Epidermal melanocyte (primary cell): ENCODE data around the gene RNF220.
A peak's percentile ranks its signal among the peaks of the same experiment; 100 is the strongest.

Experiments
- DNase-seq: peaks from one replicate; pipeline ENCODE4 v3.0.0; 2011; ENCODE audit warnings: low spot score; ENCODE audit not compliant: insufficient read length

Gene RNF220

DNA sequence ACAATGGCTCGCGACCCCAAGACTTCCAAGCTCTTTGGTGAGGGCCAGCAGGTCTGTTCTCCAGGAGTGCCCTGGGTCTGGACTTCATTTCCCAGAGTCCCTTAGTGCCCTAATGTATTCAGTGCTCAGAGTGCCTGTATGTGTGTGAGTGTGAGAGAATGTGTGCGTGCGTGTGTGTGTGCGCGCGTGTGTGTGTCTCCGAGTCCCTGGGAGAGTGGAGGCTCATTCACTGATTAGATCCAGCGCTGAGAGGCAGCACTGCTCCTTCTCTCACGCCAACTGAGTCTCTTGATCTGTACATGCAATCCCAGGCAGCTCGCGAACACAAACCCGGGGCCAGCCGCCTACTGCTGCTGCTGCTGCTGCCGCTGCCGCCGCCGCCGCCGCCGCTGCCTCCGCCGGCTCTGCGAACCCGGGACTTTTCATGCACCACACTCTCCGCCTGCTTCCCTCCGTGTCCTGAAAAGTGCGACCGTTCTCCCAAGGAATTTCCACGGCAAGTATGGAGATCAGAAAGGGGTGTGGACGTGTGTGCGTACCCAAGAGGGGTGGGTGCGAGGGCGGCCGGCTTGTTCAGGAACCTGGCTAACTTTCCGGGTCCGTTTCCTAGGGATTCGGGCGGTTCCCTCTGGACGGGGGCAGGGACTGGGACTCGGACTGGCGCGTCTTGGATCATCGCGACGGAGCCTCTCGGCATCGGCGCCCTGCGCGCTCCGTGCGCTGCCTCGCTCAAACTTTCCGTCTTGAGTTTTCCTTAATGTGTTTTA is at the start of gene RNF220:
RNF220 (plus strand) TSS at position 225 of the 767 bp plus-strand sequence.
- no peak for DNase-seq

DNA sequence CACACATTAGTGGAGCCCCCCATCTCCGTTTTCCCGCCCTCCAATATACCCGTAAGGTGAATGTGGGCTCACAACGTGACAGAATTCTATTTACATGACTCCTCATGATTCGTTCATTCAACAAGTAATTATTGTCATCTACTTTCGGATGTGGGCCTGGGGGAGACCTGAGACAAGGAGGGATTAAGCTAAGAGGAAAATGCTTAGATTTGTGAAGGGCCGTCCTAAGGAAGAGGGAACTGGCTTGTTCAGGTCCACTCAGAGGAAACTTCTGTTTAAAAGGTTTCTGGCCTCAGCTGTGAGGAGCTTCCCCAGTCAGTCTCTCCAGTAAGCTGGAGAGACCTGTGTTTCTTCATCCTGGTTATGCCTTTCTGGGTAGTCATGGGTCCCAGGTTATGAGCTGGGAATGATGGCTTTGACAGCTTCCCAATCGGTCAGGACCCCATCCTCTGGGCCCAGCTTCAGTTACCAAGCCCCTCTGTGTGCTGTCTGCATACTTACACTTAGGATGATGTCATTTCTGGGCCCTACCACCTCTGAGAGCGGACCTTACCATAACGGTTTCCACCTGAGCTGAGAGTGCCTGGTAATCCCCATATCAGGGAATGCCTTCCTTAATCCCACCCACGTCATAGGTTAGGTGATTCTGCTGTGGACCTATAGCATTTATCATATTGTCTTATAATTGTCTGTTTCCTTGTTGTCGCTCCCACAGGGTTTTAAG is 49.3 kb upstream of the RNF220 start:
- no peak for DNase-seq

DNA sequence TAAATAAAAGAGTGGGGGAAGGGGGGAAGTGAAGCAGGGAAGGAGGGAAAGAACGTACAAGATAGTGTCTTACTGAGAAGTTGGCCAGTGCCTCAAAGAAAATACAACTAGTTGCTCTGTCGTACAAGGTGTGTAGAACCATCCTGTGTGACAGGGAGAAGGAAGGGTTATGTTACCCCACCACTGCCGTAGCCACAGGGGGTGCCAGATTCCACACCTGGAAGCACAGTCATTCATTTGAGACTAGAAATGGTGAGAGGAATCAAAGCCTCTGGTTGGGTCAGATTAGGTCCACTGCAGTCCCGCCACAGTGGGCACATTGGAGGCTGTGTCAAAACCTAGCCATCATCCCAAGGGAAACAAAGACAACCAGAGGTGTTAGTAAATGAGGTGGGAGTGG is 47.3 kb upstream of the RNF220 start:
- DNase-seq: no peak

DNA sequence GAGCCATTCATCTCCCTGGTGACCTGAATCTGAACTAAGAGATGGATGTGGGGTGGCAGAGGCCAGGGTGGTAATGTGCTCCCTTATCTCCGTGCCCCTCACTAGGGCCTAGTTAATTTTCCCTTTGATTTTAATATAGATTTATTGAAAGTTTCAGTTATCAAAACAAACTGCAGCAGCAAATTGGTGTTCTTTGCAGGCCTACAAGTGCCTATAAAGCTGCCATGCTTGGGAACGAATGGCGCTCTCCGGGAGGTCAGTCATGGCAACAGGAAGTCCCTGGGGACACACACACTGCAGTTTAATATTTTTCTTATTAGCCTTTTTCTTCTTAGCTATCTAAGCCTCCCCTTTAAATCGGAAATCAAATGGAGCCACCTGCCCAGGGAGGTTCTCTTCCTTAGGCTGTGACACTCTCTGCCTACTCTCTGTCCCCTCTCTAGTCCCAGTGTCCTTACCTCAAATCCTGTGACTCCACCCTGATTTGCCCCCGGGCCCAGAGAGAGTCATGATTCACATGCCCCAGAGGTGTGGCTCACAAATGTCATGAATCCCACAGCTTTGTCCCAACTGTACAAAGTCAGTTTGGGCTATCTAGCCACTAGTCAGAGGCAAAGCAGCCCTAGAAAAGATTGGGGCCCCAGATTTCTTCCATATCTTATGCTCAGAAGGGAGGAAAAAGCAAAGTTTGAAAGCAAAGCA is 45.7 kb upstream of the RNF220 start:
- DNase-seq: no peak

DNA sequence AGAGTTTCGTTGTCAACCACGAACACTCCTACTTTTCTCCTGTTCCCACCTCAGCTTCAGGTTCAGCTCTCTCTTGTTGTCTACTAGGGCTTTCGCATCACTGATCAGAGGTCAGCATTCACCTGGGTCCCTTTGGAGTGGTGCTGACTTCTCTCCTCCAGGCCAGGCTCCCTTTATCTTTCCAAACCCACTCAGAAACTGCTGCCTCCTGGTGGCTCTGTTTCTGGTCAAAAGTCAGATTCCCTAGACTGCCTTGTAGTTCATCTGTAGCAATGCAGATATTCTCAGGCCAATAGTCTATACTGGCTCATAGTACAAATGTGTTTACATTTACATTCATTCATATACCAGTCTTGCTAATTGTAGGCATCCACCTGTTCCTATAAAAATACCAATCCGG is 43.6 kb upstream of the RNF220 start:
- no peak for DNase-seq

DNA sequence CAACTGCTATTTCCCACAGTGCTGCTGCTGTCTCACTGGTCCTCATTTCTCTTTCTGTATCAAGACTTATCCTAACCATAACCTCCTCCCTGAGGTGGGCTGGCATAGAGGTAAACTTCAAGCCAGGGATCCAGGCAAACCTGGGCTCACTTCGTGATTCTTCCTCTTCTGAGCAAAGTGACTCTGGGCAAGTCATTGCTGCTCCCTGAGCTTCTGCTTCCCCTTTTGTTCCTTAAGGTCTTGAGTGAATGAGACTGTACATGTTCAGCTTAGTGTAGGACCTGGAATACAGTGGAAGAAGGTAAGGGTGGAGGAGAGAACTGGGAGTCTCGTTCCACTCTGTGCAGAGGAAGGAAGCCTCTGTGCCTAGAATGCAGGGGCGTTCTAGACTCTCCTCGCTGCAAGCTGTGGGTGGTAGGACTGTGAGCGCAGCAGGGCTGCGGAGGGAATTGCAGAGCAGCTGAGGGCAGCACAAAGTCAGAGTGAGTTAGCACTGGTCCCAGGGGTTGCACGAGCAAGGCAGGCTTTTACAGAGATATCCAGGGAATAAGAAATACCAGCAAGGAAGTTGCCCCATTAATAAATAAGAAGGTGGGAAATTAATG is 38.6 kb upstream of the RNF220 start:
- no peak for DNase-seq

DNA sequence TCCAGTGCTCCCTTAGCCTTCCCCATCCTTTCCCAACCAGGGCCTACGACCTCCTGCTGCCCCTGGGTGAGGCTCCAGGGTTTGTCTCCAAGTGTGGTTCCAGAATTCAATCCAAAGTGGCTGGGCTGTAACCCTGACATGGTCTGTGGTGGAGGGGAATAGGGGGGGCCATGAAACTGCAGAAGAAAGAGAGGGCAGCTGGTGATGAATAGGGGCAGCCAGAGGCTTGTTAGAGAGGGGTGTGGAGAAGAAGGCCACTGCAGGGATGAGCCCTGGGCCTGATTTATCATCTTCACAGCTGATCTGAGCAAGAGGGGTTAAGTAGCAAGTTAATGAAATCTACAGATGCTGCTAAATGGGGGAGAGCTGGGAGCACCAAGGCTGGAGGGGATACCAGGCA is 37.1 kb upstream of the RNF220 start:
- no peak for DNase-seq

DNA sequence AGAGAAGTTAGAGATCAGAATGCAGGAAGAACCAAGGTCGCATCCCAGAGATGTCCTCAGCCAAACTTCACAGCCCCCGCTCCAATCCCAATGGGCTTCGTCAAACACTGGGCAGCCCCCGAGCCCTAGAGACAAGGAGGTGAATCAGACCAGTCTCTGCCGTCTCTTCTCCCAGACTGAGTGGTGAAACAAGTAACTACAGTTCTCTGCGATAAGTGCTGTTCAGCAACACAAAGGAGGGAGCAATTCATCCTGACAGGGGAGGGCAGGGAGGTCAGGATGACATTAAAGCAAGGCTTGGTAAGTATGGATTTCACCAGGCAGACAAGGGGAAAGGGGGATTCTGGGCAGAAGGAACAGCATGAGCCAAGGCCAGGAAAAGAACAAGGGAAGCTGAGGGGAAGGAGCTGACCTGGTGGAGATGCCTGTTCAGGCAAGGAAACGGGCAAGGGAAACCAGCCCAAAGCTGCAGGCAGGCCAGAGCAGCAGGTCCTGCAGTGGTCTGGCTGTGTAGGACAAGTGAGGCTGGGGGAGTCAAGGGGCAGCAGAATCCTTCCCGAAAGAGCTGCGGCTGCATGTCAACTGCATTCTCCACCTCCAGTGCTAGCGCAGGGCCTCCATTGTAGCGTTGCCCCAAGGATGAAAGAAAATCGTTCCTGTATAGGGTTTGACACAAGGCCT is 36.4 kb upstream of the RNF220 start:
- no peak for DNase-seq

DNA sequence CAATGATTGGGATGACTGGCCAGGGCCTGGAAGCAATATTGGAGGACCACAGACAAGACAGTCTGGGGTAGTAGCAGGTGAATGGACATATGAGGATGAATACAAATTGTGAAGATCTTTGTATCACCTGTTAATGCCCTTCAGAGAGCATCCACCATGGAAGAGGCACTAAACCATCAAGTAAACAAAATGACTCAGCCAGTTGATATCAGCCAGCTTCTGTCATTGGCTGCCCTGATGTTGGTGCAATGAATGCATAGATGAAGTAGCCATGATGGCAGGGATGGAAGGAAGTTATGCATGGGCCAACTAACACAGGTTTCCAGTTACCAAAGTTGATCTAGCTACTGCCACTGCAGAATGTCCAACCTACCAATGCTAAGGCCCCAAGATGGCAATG is 33.8 kb upstream of the RNF220 start:
- DNase-seq: no peak

DNA sequence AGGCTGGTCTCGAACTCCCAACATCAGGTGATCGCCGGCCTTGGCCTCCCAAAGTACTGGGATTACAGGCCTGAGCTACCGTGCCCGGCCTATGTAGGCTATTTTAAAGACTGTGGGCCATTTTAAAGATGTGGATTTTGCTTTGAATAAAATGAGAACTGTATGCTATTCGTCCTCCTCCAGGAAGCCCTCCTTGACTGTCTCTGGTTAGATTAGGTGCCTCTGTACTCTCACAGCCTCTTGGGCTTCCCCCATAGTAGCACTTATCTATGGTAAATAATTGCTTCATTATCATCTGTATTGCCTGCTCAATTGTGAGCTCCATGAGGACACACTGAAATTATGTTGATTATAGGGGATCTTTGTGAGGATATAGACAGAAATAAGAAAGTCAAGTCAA is 29.5 kb upstream of the RNF220 start:
- DNase-seq: no peak

DNA sequence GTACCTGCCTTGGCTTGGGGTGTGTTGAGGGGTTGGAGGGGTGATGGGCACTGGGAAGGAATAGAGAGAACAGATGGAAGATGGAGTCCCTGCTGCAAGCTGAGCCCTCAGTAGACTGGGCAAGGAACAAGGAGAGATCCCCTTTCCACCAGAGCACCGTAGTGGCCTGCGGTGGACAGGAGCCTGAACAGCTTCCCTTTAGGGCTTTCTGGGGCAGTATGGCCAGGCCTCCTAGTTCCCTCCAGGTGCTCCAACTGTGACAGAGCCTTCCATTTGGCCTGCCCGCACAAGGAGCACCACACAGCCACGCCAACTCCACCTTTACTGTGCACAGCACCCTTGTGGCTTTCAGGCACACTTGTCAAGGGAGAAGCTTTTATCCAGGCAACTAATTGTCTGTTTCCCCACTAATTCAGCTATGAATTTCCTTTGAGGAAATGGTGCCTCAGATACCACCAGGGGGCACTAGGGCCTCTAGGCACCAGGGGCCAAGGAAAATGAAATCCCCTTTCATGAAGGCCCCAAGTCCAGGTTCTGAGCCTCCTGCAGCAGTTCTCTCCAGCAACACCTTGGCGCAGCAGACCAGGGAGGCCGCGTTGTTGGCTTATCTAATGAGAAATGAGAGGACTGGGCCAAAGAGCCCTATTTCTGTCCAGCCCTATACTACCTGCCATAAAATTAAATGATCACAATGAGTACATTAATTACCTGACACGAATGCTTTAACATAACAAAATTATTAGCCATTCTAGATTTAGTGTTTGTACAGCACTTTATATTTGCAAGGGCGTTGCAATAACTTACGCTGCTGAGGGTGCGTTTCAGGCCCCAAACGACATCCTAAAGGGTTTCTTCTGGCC is 26.9 kb upstream of the RNF220 start:
- peak; percentile 24 for DNase-seq

DNA sequence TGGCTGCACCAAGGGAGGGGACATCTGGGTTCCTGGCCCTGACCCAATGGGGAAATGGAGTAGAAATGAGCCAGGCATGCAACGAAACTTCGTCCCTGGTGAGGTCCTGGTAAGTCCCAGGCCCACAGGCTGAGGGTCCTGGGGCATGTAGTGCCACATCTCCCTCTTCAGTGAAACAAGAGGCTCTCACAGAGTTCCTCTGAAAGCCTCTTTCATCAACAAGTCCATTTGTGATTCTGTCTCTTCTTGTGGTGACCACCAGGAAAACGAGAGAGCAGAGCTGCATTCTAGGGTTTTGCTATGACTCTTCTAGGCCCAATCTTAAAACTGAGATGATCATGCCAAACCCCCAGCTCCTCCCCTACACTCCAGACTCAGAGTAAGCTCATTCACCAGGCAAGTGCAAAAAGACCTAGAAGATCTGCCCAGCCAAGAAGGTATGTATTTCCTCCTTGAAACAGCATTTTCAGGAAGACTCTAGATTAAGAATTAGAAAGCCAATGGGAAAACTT is 24.3 kb upstream of the RNF220 start:
- no peak for DNase-seq

DNA sequence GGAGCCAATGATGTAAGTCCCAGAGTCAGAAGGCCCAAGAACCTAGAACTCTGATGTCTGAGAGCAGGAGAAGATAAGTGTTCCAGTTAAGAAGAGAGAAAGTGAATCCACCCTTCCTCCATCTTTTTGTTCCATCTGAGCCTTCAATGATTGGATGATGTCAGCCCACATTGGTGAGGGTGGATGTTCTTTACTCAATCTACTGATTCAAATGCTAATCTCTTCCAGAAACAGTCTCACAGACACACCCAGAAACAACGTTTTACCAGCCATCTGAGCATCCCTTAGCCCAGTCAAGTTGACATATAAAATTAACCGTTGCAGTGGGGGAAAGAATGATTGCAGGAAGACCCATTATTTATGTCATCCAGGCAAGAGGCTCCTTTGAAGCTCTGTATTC is 16.5 kb upstream of the RNF220 start:
- DNase-seq: no peak

DNA sequence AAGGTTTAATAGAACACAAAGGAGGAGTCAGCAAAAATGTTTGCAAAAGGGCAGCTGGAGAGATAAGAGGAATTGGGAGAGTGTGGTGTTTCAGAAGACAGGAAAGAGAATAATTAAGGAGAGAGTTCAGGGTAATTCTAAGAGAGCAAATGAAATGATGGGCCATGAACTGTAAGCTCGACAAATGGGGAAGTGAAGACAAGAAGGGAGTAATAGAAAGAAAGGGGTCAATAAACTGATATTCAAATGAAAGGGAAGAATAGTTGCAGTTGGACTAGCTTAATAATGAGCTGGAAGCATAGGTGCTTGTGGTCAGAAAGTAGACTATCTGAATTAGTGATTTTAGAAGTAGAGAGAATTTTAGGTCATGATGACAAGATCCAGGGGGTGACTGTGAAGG is 15.6 kb upstream of the RNF220 start:
- DNase-seq: no peak

DNA sequence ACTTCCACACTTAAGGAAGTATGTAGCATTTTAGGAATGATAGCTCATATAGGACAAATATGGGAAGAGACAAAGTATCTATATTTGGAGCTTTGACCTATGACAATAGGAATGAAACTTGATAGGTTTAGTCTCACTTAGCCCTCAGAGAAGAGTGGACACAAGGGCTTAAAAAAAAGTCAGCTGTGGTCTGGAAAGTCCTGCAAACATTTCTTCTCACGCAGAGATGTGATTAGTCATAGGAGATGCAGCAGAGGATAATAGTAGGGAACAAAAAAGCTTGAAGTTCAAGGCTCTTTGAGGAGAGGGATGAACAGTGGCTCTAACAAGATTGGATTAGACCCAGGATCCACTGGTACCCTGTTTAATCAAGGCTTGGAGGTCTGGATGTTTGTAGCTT is 14.8 kb upstream of the RNF220 start:
- no peak for DNase-seq

DNA sequence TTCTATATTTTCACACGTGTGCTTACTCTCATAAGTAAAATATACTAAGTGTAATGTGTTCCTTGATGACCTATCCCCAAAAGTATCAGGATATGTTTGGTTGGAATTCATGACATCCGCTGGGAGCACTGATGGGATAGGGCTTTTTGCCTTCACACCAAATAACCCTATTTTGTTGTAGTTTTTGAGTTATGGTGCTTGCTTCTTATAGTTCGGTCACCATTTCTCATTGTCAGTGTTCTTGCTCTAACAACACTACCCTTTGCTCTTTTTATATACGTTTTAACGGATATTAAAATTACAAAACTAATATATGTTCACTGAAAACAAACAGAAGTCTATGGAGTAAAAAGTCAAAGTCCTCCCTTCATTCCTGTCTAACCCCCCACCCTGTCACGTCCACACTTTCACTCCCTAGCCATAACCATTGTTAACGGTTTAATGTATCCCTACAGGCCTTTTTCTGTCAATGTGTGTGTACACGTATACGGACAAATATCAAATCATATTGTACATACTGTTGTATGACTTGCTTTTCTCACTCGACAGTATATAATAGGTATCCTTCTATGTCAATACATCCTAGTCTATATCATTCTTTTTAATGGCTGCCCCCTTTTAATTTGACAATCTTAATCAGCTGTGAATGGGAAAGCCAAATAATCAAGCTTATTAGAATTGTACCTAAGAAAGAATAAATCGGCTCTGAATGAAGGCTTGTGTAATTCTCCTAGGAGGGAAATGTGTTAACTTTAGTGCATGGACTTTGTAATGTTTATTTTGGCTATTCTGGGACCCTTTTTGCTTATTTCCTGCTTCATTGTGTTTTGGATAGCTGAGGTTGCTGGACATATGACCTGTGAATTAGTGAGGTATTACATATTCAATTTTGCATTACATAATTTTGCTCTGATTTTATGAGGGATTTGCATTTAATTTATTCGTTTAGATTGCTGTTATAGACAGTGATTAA is 3.5 kb upstream of the RNF220 start:
- DNase-seq: no peak

DNA sequence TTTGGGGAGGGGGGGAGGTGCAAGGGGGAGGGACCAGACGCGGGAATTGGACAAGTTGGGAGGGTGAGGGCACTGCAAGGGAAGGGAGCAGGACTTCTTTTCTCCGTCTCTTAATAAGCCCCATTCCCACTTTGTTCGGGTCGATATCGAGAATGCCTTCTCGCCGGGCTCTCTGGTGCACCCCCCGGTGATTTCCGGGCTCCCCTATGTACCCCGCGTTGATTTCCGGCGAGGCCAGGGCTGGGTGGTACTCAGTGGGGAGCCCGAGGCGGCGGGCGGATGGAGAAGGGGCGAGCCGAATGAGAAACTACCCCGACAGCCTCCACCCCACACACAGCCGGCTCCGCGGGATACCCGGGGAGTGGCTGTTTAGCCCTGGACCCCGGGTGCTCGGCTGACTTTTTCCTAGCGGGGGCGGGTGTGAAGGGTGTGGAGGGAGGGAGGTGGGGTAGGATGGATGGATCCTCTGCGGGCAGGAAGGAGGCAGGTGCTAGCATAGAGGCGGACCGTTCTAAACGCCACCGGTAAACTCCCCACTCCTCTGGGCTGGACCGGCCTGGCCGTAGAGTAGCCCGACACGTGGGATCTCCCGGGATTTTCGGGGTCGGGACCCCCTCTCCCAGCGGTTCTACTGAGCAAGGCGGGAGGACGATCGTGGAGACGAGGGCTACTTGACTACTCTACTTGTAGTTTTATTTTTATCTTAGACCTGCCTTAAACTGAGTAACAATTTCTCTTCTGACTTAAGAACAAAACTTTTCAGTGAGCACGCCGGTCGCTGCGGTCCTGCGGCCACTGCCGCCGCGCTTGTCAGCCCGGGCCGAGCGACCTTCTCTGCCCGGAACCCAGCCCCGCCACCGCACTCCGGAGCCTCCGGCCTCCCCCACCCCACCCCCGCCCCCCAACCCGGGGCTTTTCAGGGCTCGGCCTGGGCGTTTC is 1.0 kb downstream of the RNF220 start:
- DNase-seq: no peak
